ENCODE results near the gene GPX4.
A peak's percentile ranks its signal among the peaks of the same experiment; 100 is the strongest.

Gene GPX4

GRCh38 chr19:1102407-1103131, 1.2 kb upstream of the GPX4 start:
- DNase-seq: peak in 1 of 51 donors; percentile 3

GRCh38 chr19:1103132-1103707, 574 bp upstream of the GPX4 start:
- no peak for DNase-seq

- DNase-seq: peak in 49 of 51 donors; percentile 28 to 85 (median 68)
Observed at GRCh38 chr19:1104311-1105007, 665 bp downstream of the GPX4 start.

GRCh38 chr19:1105008-1105872, 1.4 kb downstream of the GPX4 start:
- peak in 5 of 51 donors; percentile 12 to 57 (median 34) for DNase-seq

- DNase-seq: no peak
Observed at GRCh38 chr19:1105873-1106840, 2.4 kb downstream of the GPX4 start.

GRCh38 chr19:1106841-1107660, 3.3 kb downstream of the GPX4 start:
- no peak for DNase-seq

GRCh38 chr19:1107661-1108261, 4.0 kb downstream of the GPX4 start:
- DNase-seq: no peak

GRCh38 chr19:1108291-1109031, 4.7 kb downstream of the GPX4 start:
- DNase-seq: no peak

GRCh38 chr19:1109032-1109551, 5.3 kb downstream of the GPX4 start:
- no peak for DNase-seq

- DNase-seq: no peak
Observed at GRCh38 chr19:1109697-1110671, 6.2 kb downstream of the GPX4 start.

GRCh38 chr19:1110809-1111640, 7.2 kb downstream of the GPX4 start:
- no peak for DNase-seq

- DNase-seq: no peak
Observed at GRCh38 chr19:1111641-1112267, 8.0 kb downstream of the GPX4 start.

GRCh38 chr19:1112268-1113029, 8.7 kb downstream of the GPX4 start:
- DNase-seq: no peak

Data from hypothalamus (tissue), 51 donors.